HepG2 (cell line): ENCODE measurements around the gene AGPAT3. TPM values are rescaled to one million over a fixed set of nuclear protein-coding genes. Genes with fewer than 3 reads are reported as not detected.

ENCODE experiments used
- ATAC-seq: fragments of 200-7000 bp; cut with Tn5 transposase; 3 replicates; pipeline ENCODE4 v1.9.1; 2020; ENCODE audit warnings: mild to moderate bottlenecking, moderate library complexity
- BruUV-seq: library from RNA; stranded (reverse); fragments of 400-500 nt; replicated peaks from 2 replicates; lab custom pipeline; 2021; lab: Mats Ljungman, UMichigan
- CTCF ChIA-PET: fragments of 300-600 bp; formaldehyde crosslinking; extraction: SDS; loops from one replicate; lab custom pipeline; 2021; ENCODE audit warnings: low total read pairs, inconsistent platforms, low intra/inter-chr PET ratio; lab: Yijun Ruan, JAX
- POLR2A ChIA-PET: fragments of 350-600 bp; sonication (Branson Sonifier 250); formaldehyde crosslinking; loops from one replicate; lab custom pipeline; 2020; ENCODE audit warnings: antibody characterized with exemption, inconsistent platforms; lab: Yijun Ruan, JAX
- DNase-seq: peaks from one replicate; pipeline ENCODE4 v3.0.0-alpha.2; 2015; ENCODE audit warnings: low spot score
- FAIRE-seq: peaks from 3 replicates; lab custom pipeline; 2011; peaks lifted over from hg19 to GRCh38; lab: Jason Lieb, UNC
- H2AFZ ChIP-seq: one replicate; pipeline ENCODE4 v1.6.1; 2011; ENCODE audit warnings: low read length, inconsistent platforms
- H3K27ac ChIP-seq: fragments of 300-600 bp; 3 replicates; pipeline ENCODE4 v1.8.0; 2011; ENCODE audit warnings: mixed run types, mild to moderate bottlenecking, mixed read lengths, low read length, inconsistent platforms; ENCODE audit not compliant: insufficient read depth; ENCODE audit errors: extremely low read length
- H3K27me3 ChIP-seq, 2 experiments: fragments of 200-600 bp in 1 of 2; 2 replicates in 1 of 2; 3 replicates in 1 of 2; pipeline versions ENCODE4 v1.6.0 to v1.8.0; 2011; ENCODE audit warnings: low read length in 2 of 2, mild to moderate bottlenecking in 2 of 2, moderate library complexity in 2 of 2, inconsistent platforms in 1 of 2; ENCODE audit not compliant: insufficient read depth in 2 of 2, control insufficient read depth in 1 of 2
- H3K36me3 ChIP-seq, 2 experiments: fragments of 200-600 bp in 1 of 2; replicated peaks in 1 of 2; 2 replicates in 1 of 2; 3 replicates in 1 of 2; pipeline versions ENCODE4 v1.5.1 to v1.8.0; 2011; ENCODE audit warnings: low read length in 2 of 2, inconsistent platforms in 1 of 2; ENCODE audit not compliant: insufficient read depth in 2 of 2, control insufficient read depth in 1 of 2
- H3K4me1 ChIP-seq: 2 replicates; pipeline ENCODE4 v1.5.1; 2012; ENCODE audit warnings: low read length, inconsistent platforms; ENCODE audit not compliant: insufficient read depth
- H3K4me2 ChIP-seq: 2 replicates; pipeline ENCODE4 v1.6.0; 2011; ENCODE audit warnings: low read depth, low read length, inconsistent platforms
- H3K4me3 ChIP-seq, 3 experiments: fragments of 200-600 bp in 1 of 3; sonication (generic), shearing (Covaris generic) in 1 of 3; replicated peaks in 1 of 3; 2 replicates each; pipeline ENCODE4 v1.5.1; 2011 to 2016; ENCODE audit warnings: low read length in 3 of 3, inconsistent platforms in 2 of 3, low read depth in 2 of 3, mild to moderate bottlenecking in 2 of 3, control low read depth in 1 of 3, mixed read lengths in 1 of 3; ENCODE audit not compliant: insufficient read depth in 1 of 3
- H3K79me2 ChIP-seq: one replicate; pipeline ENCODE4 v1.6.1; 2011; ENCODE audit warnings: low read length, inconsistent platforms; ENCODE audit not compliant: insufficient read depth
- H3K9ac ChIP-seq: 2 replicates; pipeline ENCODE4 v1.6.0; 2011; ENCODE audit warnings: mild to moderate bottlenecking, low read depth, low read length, inconsistent platforms; ENCODE audit not compliant: insufficient read depth
- H3K9me3 ChIP-seq: 2 replicates; pipeline ENCODE4 v1.5.1; 2012; ENCODE audit warnings: mild to moderate bottlenecking, low read length
- H4K20me1 ChIP-seq: 2 replicates; pipeline ENCODE4 v1.6.0; 2011; ENCODE audit warnings: inconsistent platforms, mild to moderate bottlenecking, low read length, moderate library complexity; ENCODE audit not compliant: insufficient read depth
- NFKBIZ ChIP-seq: IDR thresholded peaks from 2 replicates; pipeline ENCODE4 v1.6.1; 2018; ENCODE audit warnings: missing genetic modification reagents, missing compliant biosample characterization
- PHF8 ChIP-seq: sonication (generic); formaldehyde crosslinking; IDR thresholded peaks from 2 replicates; pipeline ENCODE4 v1.5.0; 2020; ENCODE audit warnings: missing genetic modification reagents
- RXRB ChIP-seq: IDR thresholded peaks from 2 replicates; pipeline ENCODE4 v1.6.1; 2016; ENCODE audit warnings: borderline replicate concordance, missing genetic modification reagents, missing compliant biosample characterization
- STAT5B ChIP-seq: sonication (generic); formaldehyde crosslinking; IDR thresholded peaks from 2 replicates; pipeline ENCODE4 v1.4.0; 2020; ENCODE audit warnings: missing genetic modification reagents
- TCF12 ChIP-seq, 2 experiments: fragments of 450-650 bp in 1 of 2; sonication (generic) in 1 of 2; formaldehyde crosslinking in 1 of 2; IDR thresholded peaks; 2 replicates each; pipeline versions ENCODE4 v1.6.1 to v1.8.0; 2017 to 2022; ENCODE audit warnings: antibody characterized with exemption in 1 of 2, mild to moderate bottlenecking in 1 of 2, missing genetic modification reagents in 1 of 2, moderate library complexity in 1 of 2
- THAP11 ChIP-seq: IDR thresholded peaks from 2 replicates; pipeline ENCODE4 v1.6.1; 2016; ENCODE audit warnings: missing biosample characterization, missing genetic modification reagents
- ZBTB42 ChIP-seq: sonication (generic); formaldehyde crosslinking; IDR thresholded peaks from 2 replicates; pipeline ENCODE4 v1.5.0; 2020; ENCODE audit warnings: mild to moderate bottlenecking, missing genetic modification reagents
- ZNF574 ChIP-seq: sonication (generic); formaldehyde crosslinking; IDR thresholded peaks from 2 replicates; pipeline ENCODE4 v1.4.0; 2020; ENCODE audit warnings: missing genetic modification reagents
- ZNF672 ChIP-seq: sonication (generic); formaldehyde crosslinking; IDR thresholded peaks from 2 replicates; pipeline ENCODE4 v1.8.1; 2022; ENCODE audit warnings: missing genetic modification reagents
- WGBS: methylation state at CpG from one replicate; pipeline ENCODE4 v1.1.6; 2017; ENCODE audit warnings: low lambda C conversion rate; 5-methylcytosine and 5-hydroxymethylcytosine counted together
- in situ Hi-C: cut with HindIII; loops from 2 replicates; pipeline ENCODE4 v1.10.0; 2017; ENCODE audit warnings: low pct_unique_long_range_greater_than_20kb; ENCODE audit not compliant: extremely low pct_ligation_motif_present
- intact Hi-C: fragments of 100-400 bp; cut with micrococcal nuclease; formaldehyde crosslinking; loops from one replicate; pipeline ENCODE4 v1.10.0; 2022; ENCODE audit not compliant: unreplicated experiment
- polyA plus RNA-seq, 8 experiments: library from polyadenylated mRNA; depleted of rRNA in 3 of 8; stranded (reverse) in 7 of 8; unstranded in 1 of 8; fragments of >200 nt; fragmentation: Illumina TruSeq in 4 of 8; extraction: Trizol in 4 of 8; gene quantifications; 2 replicates each; pipeline versions ENCODE4 v1.2.1 to v1.2.3, GENCODE V29; 2011 to 2016; ENCODE audit warnings: low read depth in 4 of 8, missing spikeins in 1 of 8, mixed read lengths in 1 of 8; ENCODE audit not compliant: insufficient read depth in 1 of 8
- total RNA-seq, 5 experiments: library from RNA; depleted of rRNA; stranded (reverse); fragments of >200 nt; fragmentation: Illumina TruSeq; extraction: Trizol; gene quantifications; 2 replicates each; pipeline ENCODE4 v1.2.3, GENCODE V29; 2016; ENCODE audit warnings: low read depth in 1 of 5
- TF ChIP-seq, protein P1 (sequence below): sonication (generic); formaldehyde crosslinking; IDR thresholded peaks from 2 replicates; pipeline ENCODE4 v1.4.0; 2020; ENCODE audit warnings: mild to moderate bottlenecking, low read depth, missing genetic modification reagents
- TF ChIP-seq, protein P2 (sequence below): sonication (generic); formaldehyde crosslinking; IDR thresholded peaks from 2 replicates; pipeline ENCODE4 v1.8.1; 2023; ENCODE audit warnings: mild to moderate bottlenecking, missing genetic modification reagents

The AGPAT3 gene
- total and polyA plus RNA-seq, 2 of the 13 experiments (the other 11 are each of a cell fraction or from before 2014, with no cell fraction given), result 32.2 to 54.4 TPM

- TF ChIP-seq, protein P1, sequence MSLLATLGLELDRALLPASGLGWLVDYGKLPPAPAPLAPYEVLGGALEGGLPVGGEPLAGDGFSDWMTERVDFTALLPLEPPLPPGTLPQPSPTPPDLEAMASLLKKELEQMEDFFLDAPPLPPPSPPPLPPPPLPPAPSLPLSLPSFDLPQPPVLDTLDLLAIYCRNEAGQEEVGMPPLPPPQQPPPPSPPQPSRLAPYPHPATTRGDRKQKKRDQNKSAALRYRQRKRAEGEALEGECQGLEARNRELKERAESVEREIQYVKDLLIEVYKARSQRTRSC (CRISPR knock-in tag), result no peak
- TF ChIP-seq RXRB (CRISPR knock-in tag) (no peak), ZNF672 (CRISPR knock-in tag) (no peak), ZBTB42 (CRISPR knock-in tag) (no peak), TCF12 (IDR thresholded peaks at IDR 0.05) (no peak), TCF12 (CRISPR knock-in tag; IDR thresholded peaks at IDR 0.05) (no peak)
- TF ChIP-seq, protein P2, sequence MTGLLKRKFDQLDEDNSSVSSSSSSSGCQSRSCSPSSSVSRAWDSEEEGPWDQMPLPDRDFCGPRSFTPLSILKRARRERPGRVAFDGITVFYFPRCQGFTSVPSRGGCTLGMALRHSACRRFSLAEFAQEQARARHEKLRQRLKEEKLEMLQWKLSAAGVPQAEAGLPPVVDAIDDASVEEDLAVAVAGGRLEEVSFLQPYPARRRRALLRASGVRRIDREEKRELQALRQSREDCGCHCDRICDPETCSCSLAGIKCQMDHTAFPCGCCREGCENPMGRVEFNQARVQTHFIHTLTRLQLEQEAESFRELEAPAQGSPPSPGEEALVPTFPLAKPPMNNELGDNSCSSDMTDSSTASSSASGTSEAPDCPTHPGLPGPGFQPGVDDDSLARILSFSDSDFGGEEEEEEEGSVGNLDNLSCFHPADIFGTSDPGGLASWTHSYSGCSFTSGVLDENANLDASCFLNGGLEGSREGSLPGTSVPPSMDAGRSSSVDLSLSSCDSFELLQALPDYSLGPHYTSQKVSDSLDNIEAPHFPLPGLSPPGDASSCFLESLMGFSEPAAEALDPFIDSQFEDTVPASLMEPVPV (CRISPR knock-in tag), result no peak
Measured at GRCh38 chr21:43892334-43892733, 27.3 kb downstream of the AGPAT3 start (continued).

GRCh38 chr21:43892984-43893535, 28.0 kb downstream of the AGPAT3 start:
- Histone ChIP-seq H3K79me2 (peaks cover 32% of the 10 kb centered on the region), H3K4me1 (peaks cover 12% of the 10 kb centered on the region), H3K27me3 (no peaks in the 10 kb centered on the region), H4K20me1 (0 out of 2 replicates have a peak, but pooled peaks cover 3% of the 10 kb centered on the region), H3K4me2 (no peak overlapping the region), H3K9me3 (no peaks in the 10 kb centered on the region), H2AFZ (no peak overlapping the region), H3K27ac (no peak overlapping the region), H3K4me3 (no peak overlapping the region), H3K9ac (no peak overlapping the region), H3K36me3 (peaks cover 0 to 22% of the 10 kb centered on the region in 2 experiments; a peak in 2 of 5 replicates)
- ChIA-PET CTCF (no interaction called here), POLR2A (interaction anchor here (0.9 kb wide), 1 partner anchor 67 kb away, joined by 3 read pairs; no protein-coding TSS in a partner anchor)
- FAIRE-seq, result no peak
- BruUV-seq, result no TSS peak
- WGBS, result 85% methylated on average over 5 of the region's 5 CpGs
- intact Hi-C loops (no loop called here), in situ Hi-C loops (loop anchor here (10.0 kb wide), 1 partner anchor 58 kb away; no protein-coding TSS in a partner anchor)
- DNase-seq, result no peak
- TF ChIP-seq STAT5B (CRISPR knock-in tag) (no peak), PHF8 (no peak), THAP11 (CRISPR knock-in tag) (no peak), NFKBIZ (CRISPR knock-in tag) (no peak), ZNF574 (CRISPR knock-in tag) (no peak)
- ATAC-seq, result no peak
